RCC 7860 (cell line): ENCODE data around the gene RNASE11.

Experiments used
- DNase-seq: peaks from one replicate; pipeline ENCODE4 v3.0.0-alpha.2; 2015; ENCODE audit warnings: low spot score
- FAIRE-seq: peaks from 2 replicates; lab custom pipeline; 2012; peaks lifted over from hg19 to GRCh38; lab: Jason Lieb, UNC

Gene RNASE11

DNA sequence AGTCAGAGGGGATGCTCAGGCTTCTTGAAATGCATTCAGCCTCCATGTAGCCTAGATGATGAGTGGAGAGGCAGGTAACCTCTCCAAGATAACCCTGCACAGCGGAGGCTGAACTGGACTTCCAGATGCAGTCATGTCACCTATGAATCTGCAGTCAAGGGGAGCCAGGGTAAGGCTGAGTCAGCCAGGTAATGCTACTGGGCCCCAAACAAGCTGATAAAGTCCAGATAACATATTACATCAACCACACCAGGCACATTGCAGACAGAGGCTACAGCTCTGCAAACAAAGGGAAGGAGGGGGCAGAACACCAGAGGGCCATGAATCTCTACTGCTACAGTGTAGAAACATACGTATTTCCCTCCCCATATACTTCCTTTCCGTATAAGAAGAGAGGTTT, 40.9 kb downstream of the RNASE11 start:
- FAIRE-seq (no peak), DNase-seq (no peak)

DNA sequence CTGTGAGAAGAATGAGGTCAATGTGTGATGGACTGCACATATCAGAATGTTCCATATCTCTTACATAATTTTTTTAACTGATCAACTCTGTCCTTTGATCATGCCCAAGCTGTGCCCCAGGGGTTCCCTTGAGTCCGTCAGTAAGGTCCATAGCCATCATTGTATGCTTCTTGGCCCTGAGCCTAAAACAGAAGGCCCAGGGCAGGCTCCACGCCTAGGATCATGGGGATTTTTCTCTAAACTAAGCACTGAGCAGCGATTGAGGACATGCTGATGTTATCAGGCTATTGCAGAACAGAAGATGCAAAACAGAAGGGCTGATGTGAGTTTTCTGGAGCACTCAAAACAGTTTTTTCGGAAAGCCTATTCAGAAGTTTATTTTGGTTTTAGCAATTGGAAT, 47.9 kb downstream of the RNASE11 start:
- DNase-seq = no peak
- no peak for FAIRE-seq
